H9 (cell line): ENCODE measurements around the gene MSANTD1. TPM values are rescaled to one million over a fixed set of nuclear protein-coding genes. Genes with fewer than 3 reads are reported as not detected.

Experiments used
- DNase-seq: peaks from one replicate; pipeline ENCODE4 v3.0.0-alpha.2; 2017
- H2AFZ ChIP-seq: one replicate; pipeline ENCODE4 v1.6.1; 2013; ENCODE audit warnings: mild to moderate bottlenecking, low read length, control low read depth, moderate library complexity
- H2AK5ac ChIP-seq: 2 replicates; pipeline ENCODE4 v1.6.1; 2013; ENCODE audit warnings: low read length, control low read depth, mixed read lengths; ENCODE audit not compliant: insufficient read length
- H2BK120ac ChIP-seq: one replicate; pipeline ENCODE4 v1.6.1; 2013; ENCODE audit warnings: low read depth, mild to moderate bottlenecking, low read length, control low read depth, inconsistent platforms; ENCODE audit not compliant: poor library complexity, severe bottlenecking
- H2BK12ac ChIP-seq: 2 replicates; pipeline ENCODE4 v1.6.1; 2013; ENCODE audit warnings: low read length, control low read depth, mixed read lengths, low read depth; ENCODE audit not compliant: insufficient read length
- H2BK15ac ChIP-seq: 2 replicates; pipeline ENCODE4 v1.6.1; 2013; ENCODE audit warnings: low read depth, low read length, control low read depth
- H2BK20ac ChIP-seq: one replicate; pipeline ENCODE4 v1.6.1; 2013; ENCODE audit warnings: low read depth, mild to moderate bottlenecking, low read length, control low read depth, inconsistent platforms; ENCODE audit not compliant: poor library complexity, severe bottlenecking
- H2BK5ac ChIP-seq: 2 replicates; pipeline ENCODE4 v1.6.1; 2013; ENCODE audit warnings: low read length, control low read depth, mixed read lengths; ENCODE audit not compliant: insufficient read length
- H3K14ac ChIP-seq: 2 replicates; pipeline ENCODE4 v1.6.1; 2013; ENCODE audit warnings: low read length, control low read depth; ENCODE audit not compliant: insufficient read depth
- H3K18ac ChIP-seq: 2 replicates; pipeline ENCODE4 v1.6.1; 2013; ENCODE audit warnings: low read depth, mild to moderate bottlenecking, mixed read lengths, low read length, control low read depth; ENCODE audit not compliant: insufficient read length
- H3K23ac ChIP-seq: 2 replicates; pipeline ENCODE4 v1.6.1; 2013; ENCODE audit warnings: low read length, control low read depth, mixed read lengths, low read depth; ENCODE audit not compliant: insufficient read length
- H3K23me2 ChIP-seq: 2 replicates; pipeline ENCODE4 v1.6.1; 2013; ENCODE audit warnings: low read depth, mild to moderate bottlenecking, mixed read lengths, low read length, control low read depth; ENCODE audit not compliant: insufficient read length, poor library complexity, severe bottlenecking
- H3K27ac ChIP-seq: 2 replicates; pipeline ENCODE4 v1.5.1; 2013; ENCODE audit warnings: low read length, control low read depth, mixed read lengths, low read depth; ENCODE audit not compliant: insufficient read length
- H3K27me3 ChIP-seq: 2 replicates; pipeline ENCODE4 v1.6.1; 2013; ENCODE audit warnings: low read length, control low read depth, inconsistent platforms; ENCODE audit not compliant: insufficient read depth
- H3K4ac ChIP-seq: 2 replicates; pipeline ENCODE4 v1.6.1; 2013; ENCODE audit warnings: low read depth, mild to moderate bottlenecking, control low read depth, inconsistent platforms, low read length, moderate library complexity
- H3K4me1 ChIP-seq: 2 replicates; pipeline ENCODE4 v1.6.1; 2013; ENCODE audit warnings: low read length, control low read depth, inconsistent platforms; ENCODE audit not compliant: insufficient read depth
- H3K4me2 ChIP-seq: 2 replicates; pipeline ENCODE4 v1.6.1; 2013; ENCODE audit warnings: low read length, control low read depth, mixed read lengths; ENCODE audit not compliant: insufficient read length, insufficient read depth
- H3K56ac ChIP-seq: 2 replicates; pipeline ENCODE4 v1.6.1; 2013; ENCODE audit warnings: low read depth, mild to moderate bottlenecking, mixed read lengths, low read length, control low read depth; ENCODE audit not compliant: insufficient read length
- H3K79me1 ChIP-seq: 2 replicates; pipeline ENCODE4 v1.6.1; 2013; ENCODE audit warnings: low read depth, mild to moderate bottlenecking, moderate library complexity, low read length, control low read depth, inconsistent platforms; ENCODE audit not compliant: insufficient read depth, poor library complexity, severe bottlenecking
- H3K79me2 ChIP-seq: 2 replicates; pipeline ENCODE4 v1.6.1; 2013; ENCODE audit warnings: low read length, control low read depth, inconsistent platforms; ENCODE audit not compliant: insufficient read depth
- H3K9ac ChIP-seq: 2 replicates; pipeline ENCODE4 v1.6.1; 2013; ENCODE audit warnings: low read length, control low read depth, mixed read lengths; ENCODE audit not compliant: insufficient read length; ENCODE audit errors: extremely low read depth
- H3K9me3 ChIP-seq: one replicate; pipeline ENCODE4 v1.6.1; 2013; ENCODE audit warnings: low read depth, low read length, inconsistent platforms; ENCODE audit not compliant: control insufficient read depth
- H3T11ph ChIP-seq: one replicate; pipeline ENCODE4 v1.6.1; 2013; ENCODE audit warnings: mild to moderate bottlenecking, low read length, control low read depth, inconsistent platforms
- H4K20me1 ChIP-seq: one replicate; pipeline ENCODE4 v1.6.1; 2013; ENCODE audit not compliant: control insufficient read depth, insufficient read length, insufficient read depth
- H4K5ac ChIP-seq: 2 replicates; pipeline ENCODE4 v1.6.1; 2013; ENCODE audit warnings: low read depth, mild to moderate bottlenecking, mixed read lengths, low read length, control low read depth; ENCODE audit not compliant: insufficient read length
- H4K8ac ChIP-seq: replicated peaks from 2 replicates; pipeline ENCODE4 v1.6.1; 2013; ENCODE audit warnings: low read length, control low read depth, mixed read lengths, low read depth; ENCODE audit not compliant: insufficient read length
- H4K91ac ChIP-seq: 2 replicates; pipeline ENCODE4 v1.6.1; 2013; ENCODE audit warnings: low read depth, mild to moderate bottlenecking, moderate library complexity, mixed read lengths, low read length, control low read depth; ENCODE audit not compliant: insufficient read length
- H3K27ac Mint-ChIP-seq, 3 experiments: 2 replicates in 2 of 3; 3 replicates in 1 of 3; pipeline ENCODE4 v1.8.0; 2020 to 2021; ENCODE audit warnings: mixed read lengths in 3 of 3, mild to moderate bottlenecking in 1 of 3, moderate library complexity in 1 of 3
- H3K27me3 Mint-ChIP-seq: 2 replicates; pipeline ENCODE4 v1.8.0; 2021; ENCODE audit warnings: low read depth, mild to moderate bottlenecking, moderate library complexity, mixed read lengths
- H3K36me3 Mint-ChIP-seq, 3 experiments: 2 replicates in 2 of 3; 3 replicates in 1 of 3; pipeline ENCODE4 v1.8.0; 2020 to 2021; ENCODE audit warnings: low read depth in 3 of 3, mixed read lengths in 3 of 3; ENCODE audit not compliant: insufficient read depth in 1 of 3
- H3K4me1 Mint-ChIP-seq, 2 experiments: 2 replicates each; pipeline ENCODE4 v1.8.0; 2020; ENCODE audit warnings: mixed read lengths in 2 of 2
- H3K4me3 Mint-ChIP-seq, 2 experiments: 2 replicates in 1 of 2; 3 replicates in 1 of 2; pipeline ENCODE4 v1.8.0; 2020 to 2021; ENCODE audit warnings: mild to moderate bottlenecking in 2 of 2, mixed read lengths in 2 of 2, moderate library complexity in 1 of 2
- H3K9me3 Mint-ChIP-seq, 2 experiments: 2 replicates in 1 of 2; 3 replicates in 1 of 2; pipeline ENCODE4 v1.8.0; 2020; ENCODE audit warnings: mild to moderate bottlenecking in 2 of 2, mixed read lengths in 2 of 2, moderate library complexity in 1 of 2
- WGBS: extraction: QIAGEN DNeasy Blood & Tissue Kit; methylation state at CpG from one replicate; pipeline ENCODE4 v1.1.7; 2013; ENCODE audit warnings: missing lambda C conversion rate, low lambda C conversion rate, mixed read lengths; ENCODE audit not compliant: insufficient read length; ENCODE audit errors: extremely low coverage; 5-methylcytosine and 5-hydroxymethylcytosine counted together
- total RNA-seq: library from RNA; stranded (reverse); gene quantifications from 2 replicates; pipeline ENCODE4 v1.2.1, GENCODE V29; 2021
- TF ChIP-seq, protein P1 (sequence below): fragments of 200-600 bp; sonication (generic); conservative IDR thresholded peaks from 3 replicates; pipeline ENCODE4 v1.8.0; 2021; ENCODE audit warnings: antibody characterized with exemption, mild to moderate bottlenecking

MSANTD1 gene
- total RNA-seq, 1 experiment from 2014 or later: 0.83 TPM

- no peaks in the 10 kb centered on the region for H3K4me1 Mint-ChIP-seq
- H3K9me3 Mint-ChIP-seq: no peaks in the 10 kb centered on the region
- no peak overlapping the region for H2BK15ac ChIP-seq
- no peaks in the 10 kb centered on the region for H3K23me2 ChIP-seq
- no peak overlapping the region for H2BK20ac ChIP-seq
- peaks cover 25 to 83% (median 78%) of the 10 kb centered on the region in 3 experiments; a peak in 6 of 7 replicates for H3K36me3 Mint-ChIP-seq
- no peak overlapping the region for H2AFZ ChIP-seq
- no peaks in the 10 kb centered on the region for H3K27me3 ChIP-seq
- no peak overlapping the region for H4K5ac ChIP-seq
- H2BK5ac ChIP-seq: no peak overlapping the region
- H3K79me2 ChIP-seq: no peaks in the 10 kb centered on the region
- no peak overlapping the region for H3K14ac ChIP-seq
- WGBS: no CpG with 5 or more reads among the region's 6 CpGs
- H4K91ac ChIP-seq: no peak overlapping the region
- TF ChIP-seq, protein P1, sequence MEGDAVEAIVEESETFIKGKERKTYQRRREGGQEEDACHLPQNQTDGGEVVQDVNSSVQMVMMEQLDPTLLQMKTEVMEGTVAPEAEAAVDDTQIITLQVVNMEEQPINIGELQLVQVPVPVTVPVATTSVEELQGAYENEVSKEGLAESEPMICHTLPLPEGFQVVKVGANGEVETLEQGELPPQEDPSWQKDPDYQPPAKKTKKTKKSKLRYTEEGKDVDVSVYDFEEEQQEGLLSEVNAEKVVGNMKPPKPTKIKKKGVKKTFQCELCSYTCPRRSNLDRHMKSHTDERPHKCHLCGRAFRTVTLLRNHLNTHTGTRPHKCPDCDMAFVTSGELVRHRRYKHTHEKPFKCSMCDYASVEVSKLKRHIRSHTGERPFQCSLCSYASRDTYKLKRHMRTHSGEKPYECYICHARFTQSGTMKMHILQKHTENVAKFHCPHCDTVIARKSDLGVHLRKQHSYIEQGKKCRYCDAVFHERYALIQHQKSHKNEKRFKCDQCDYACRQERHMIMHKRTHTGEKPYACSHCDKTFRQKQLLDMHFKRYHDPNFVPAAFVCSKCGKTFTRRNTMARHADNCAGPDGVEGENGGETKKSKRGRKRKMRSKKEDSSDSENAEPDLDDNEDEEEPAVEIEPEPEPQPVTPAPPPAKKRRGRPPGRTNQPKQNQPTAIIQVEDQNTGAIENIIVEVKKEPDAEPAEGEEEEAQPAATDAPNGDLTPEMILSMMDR: no peak
- no peak overlapping the region for H3K18ac ChIP-seq
- H3K4ac ChIP-seq: no peak overlapping the region
- no peak overlapping the region for H3K9ac ChIP-seq
- no peak overlapping the region for H2BK120ac ChIP-seq
- no peak overlapping the region for H2AK5ac ChIP-seq
- no peaks in the 10 kb centered on the region for H4K20me1 ChIP-seq
- H3K27me3 Mint-ChIP-seq: no peaks in the 10 kb centered on the region
- H4K8ac ChIP-seq: no peak overlapping the region
- H3K79me1 ChIP-seq: no peaks in the 10 kb centered on the region
- H3K27ac Mint-ChIP-seq: no peak overlapping the region
- H3K4me3 Mint-ChIP-seq: no peak overlapping the region
- no peak overlapping the region for H3K4me2 ChIP-seq
- no peaks in the 10 kb centered on the region for H3K9me3 ChIP-seq
- H3K27ac ChIP-seq: no peak overlapping the region
- H3K23ac ChIP-seq: no peak overlapping the region
- H2BK12ac ChIP-seq: no peak overlapping the region
- DNase-seq: no peak
- H3K56ac ChIP-seq: no peak overlapping the region
- H3K4me1 ChIP-seq: no peaks in the 10 kb centered on the region
- H3T11ph ChIP-seq: no peak overlapping the region
Measured at GRCh38 chr4:3210467-3210866, 38.5 kb upstream of the MSANTD1 start.
